Psoas muscle (tissue), 8 donors: ENCODE results near the gene KIF2C. TPM values are rescaled to one million over a fixed set of nuclear protein-coding genes. Genes with fewer than 3 reads are reported as not detected.

Experiments
- ATAC-seq, 4 donors: fragments of 200-7000 bp; cut with Tn5 transposase; one replicate each; pipeline ENCODE4 v1.9.1; 2020; ENCODE audit warnings: moderate library complexity in 3 of 4, mild to moderate bottlenecking in 2 of 4
- DNase-seq, 2 donors: peaks; one replicate each; pipeline ENCODE4 v3.0.0-alpha.2; 2020
- H3K27ac ChIP-seq: fragments of 200-600 bp; one replicate; pipeline ENCODE4 v1.8.0; 2022
- H3K27me3 ChIP-seq, 3 donors: fragments of 200-600 bp in 1 of 3; one replicate each; pipeline versions ENCODE4 v1.6.1 to v1.8.0; 2013 to 2022; ENCODE audit warnings: low read length in 2 of 3, mild to moderate bottlenecking in 2 of 3, moderate library complexity in 1 of 3; ENCODE audit not compliant: insufficient read depth in 3 of 3
- H3K36me3 ChIP-seq, 2 donors: fragments of 200-600 bp in 1 of 2; one replicate each; pipeline versions ENCODE4 v1.6.1 to v1.8.0; 2013 to 2022; ENCODE audit warnings: low read depth in 1 of 2, mild to moderate bottlenecking in 1 of 2, moderate library complexity in 1 of 2; ENCODE audit not compliant: insufficient read depth in 1 of 2
- H3K4me1 ChIP-seq: fragments of 200-600 bp; one replicate; pipeline ENCODE4 v1.8.0; 2022
- H3K4me3 ChIP-seq: fragments of 200-600 bp; one replicate; pipeline ENCODE4 v1.8.0; 2022; ENCODE audit warnings: mild to moderate bottlenecking
- H3K9me3 ChIP-seq: fragments of 200-600 bp; one replicate; pipeline ENCODE4 v1.8.0; 2022
- CTCF ChIP-seq: fragments of 200-600 bp; IDR thresholded peaks from one replicate; pipeline ENCODE4 v1.8.0; 2022; ENCODE audit warnings: antibody characterized with exemption
- WGBS, 3 donors: extraction: QIAGEN DNeasy Blood & Tissue Kit; methylation state at CpG; one replicate each; pipeline versions ENCODE4 v1.1.6 to v1.1.7; 2013; 5-methylcytosine and 5-hydroxymethylcytosine counted together
- intact Hi-C, 2 donors: fragments of 100-400 bp; cut with DNase I; formaldehyde crosslinking; loops; one replicate each; pipeline versions ENCODE4 v1.11.0 to v1.14.2; 2022
- polyA plus RNA-seq, 3 donors: library from polyadenylated mRNA; stranded (reverse); fragments of 200-250 nt; gene quantifications; one replicate each; pipeline ENCODE4 v1.2.3, GENCODE V29; 2013
- total RNA-seq, 4 donors: library from RNA; stranded (reverse); fragmentation: NEBNext Ultra II Directional in 2 of 4; extraction: Animal tissue kit (Norgen Biotek cat#: 25700) in 2 of 4; gene quantifications; one replicate each; pipeline versions ENCODE4 v1.2.1 to v1.2.4, GENCODE V29; 2021 to 2023
- donor health status: healthy with polysubstance abuse.
- donor health status: DM: no; HTN: no; CAD: no; lungs with moderate emphysema.
- donor health status: Bipolar disorder and iron deficiency.
- donor health status: healthy.
- donor health status: DM: yes; HTN: yes; CAD: no.
- donor health status: DM: no; HTN: no; CAD: no.
- donor health status: DM: no; HTN: no; CAD: no.
- donor health status: DM: yes; HTN: yes; CAD: no.

KIF2C gene
- total and polyA plus RNA-seq, 7 donors: 0.23 to 1.2 (median 0.38) TPM

GRCh38 chr1:44720281-44720680 lies 19.4 kb upstream of the KIF2C start:
- Histone ChIP-seq H3K36me3 (no peaks in the 10 kb centered on the region), H3K9me3 (no peaks in the 10 kb centered on the region), H3K4me1 (no peaks in the 10 kb centered on the region), H3K27ac (no peak overlapping the region), H3K4me3 (no peak overlapping the region), H3K27me3 (no peaks in the 10 kb centered on the region)
- intact Hi-C loops: no loop called here
- no peak for TF ChIP-seq CTCF
- ATAC-seq (no peak), DNase-seq (no peak)
- WGBS, 3 donors: 85 to 91% (median 86%) methylated on average over 4 of the region's 4 CpGs

GRCh38 chr1:44721485-44722361 lies 17.9 kb upstream of the KIF2C start:
- Histone ChIP-seq H3K27ac (no peak overlapping the region), H3K4me3 (no peak overlapping the region), H3K4me1 (no peaks in the 10 kb centered on the region), H3K36me3 (no peaks in the 10 kb centered on the region), H3K9me3 (no peaks in the 10 kb centered on the region), H3K27me3 (no peaks in the 10 kb centered on the region)
- no peak for DNase-seq
- no peak for TF ChIP-seq CTCF
- WGBS, 3 donors: 28 to 37% (median 37%) methylated on average over 14 of the region's 14 CpGs
- peak; percentile 59 to 77 (median 69) for ATAC-seq
- intact Hi-C loops: no loop called here

- Histone ChIP-seq H3K4me1 (no peaks in the 10 kb centered on the region), H3K27ac (no peak overlapping the region), H3K36me3 (no peaks in the 10 kb centered on the region), H3K4me3 (no peak overlapping the region), H3K27me3 (no peaks in the 10 kb centered on the region), H3K9me3 (no peaks in the 10 kb centered on the region)
- ATAC-seq (no peak), DNase-seq (no peak)
- intact Hi-C loops: no loop called here
- TF ChIP-seq CTCF: no peak
- 69 to 75% (median 70%) methylated on average over 9 of the region's 9 CpGs for WGBS, 3 donors
Observed at GRCh38 chr1:44723064-44723463, 16.6 kb upstream of the KIF2C start.

GRCh38 chr1:44723496-44724295 lies 15.9 kb upstream of the KIF2C start:
- WGBS, 3 donors: 83 to 89% (median 86%) methylated on average over 28 of the region's 28 CpGs
- DNase-seq: no peak
- Histone ChIP-seq H3K27me3 (no peaks in the 10 kb centered on the region), H3K9me3 (no peaks in the 10 kb centered on the region), H3K4me1 (no peaks in the 10 kb centered on the region), H3K36me3 (no peaks in the 10 kb centered on the region), H3K4me3 (no peak overlapping the region), H3K27ac (no peak overlapping the region)
- intact Hi-C loops: no loop called here
- no peak for TF ChIP-seq CTCF
- no peak for ATAC-seq
